Ramos (cell line): Measurements from ENCODE around the gene PPP1R1B.

Experiments
- in situ Hi-C: fragments of 300-500 bp; cut with MboI; formaldehyde crosslinking; loops from one replicate; pipeline ENCODE4 v1.14.3; 2022; ENCODE audit warnings: low sequenced_read_pairs; ENCODE audit not compliant: unreplicated experiment

The PPP1R1B gene

DNA sequence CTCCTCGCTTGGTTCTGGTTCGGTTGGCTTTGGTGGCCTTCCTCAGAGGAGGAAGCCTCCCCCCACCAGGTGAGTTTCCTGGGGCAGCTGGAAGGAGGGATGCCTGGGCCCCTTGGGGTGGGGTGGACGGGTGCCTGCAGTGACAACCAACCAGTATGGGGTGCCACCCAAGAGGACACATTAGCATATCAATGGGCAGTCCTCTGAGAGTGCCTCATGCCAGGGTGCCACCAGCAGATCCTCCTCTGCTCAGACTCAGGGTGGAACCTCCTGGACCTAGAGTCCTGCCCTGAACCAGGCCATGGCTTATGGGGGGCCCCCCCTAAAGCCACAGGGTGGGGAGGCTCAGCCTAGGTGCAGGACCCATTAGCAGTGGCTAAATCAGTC lies 2.7 kb downstream of the PPP1R1B start:
- in situ Hi-C loops, result no loop called here

DNA sequence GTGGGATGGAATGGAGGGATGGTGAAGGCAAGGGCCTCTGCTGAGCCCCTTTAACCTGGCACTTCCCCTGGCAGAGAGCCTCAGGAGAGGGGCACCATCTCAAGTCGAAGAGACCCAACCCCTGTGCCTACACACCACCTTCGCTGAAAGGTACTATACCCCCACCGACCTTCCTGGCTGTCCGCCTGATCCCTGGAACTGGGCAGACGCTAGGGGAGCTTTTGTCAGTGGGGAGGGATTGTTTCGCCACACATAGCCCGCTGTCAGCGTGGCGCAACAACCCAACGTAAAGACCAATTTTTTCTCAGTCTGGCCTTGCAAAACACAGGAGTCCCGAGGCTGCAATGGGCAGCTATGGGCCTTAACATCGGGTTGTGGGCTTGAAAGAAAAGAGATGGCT lies 3.1 kb downstream of the PPP1R1B start:
- in situ Hi-C loops, result no loop called here

DNA sequence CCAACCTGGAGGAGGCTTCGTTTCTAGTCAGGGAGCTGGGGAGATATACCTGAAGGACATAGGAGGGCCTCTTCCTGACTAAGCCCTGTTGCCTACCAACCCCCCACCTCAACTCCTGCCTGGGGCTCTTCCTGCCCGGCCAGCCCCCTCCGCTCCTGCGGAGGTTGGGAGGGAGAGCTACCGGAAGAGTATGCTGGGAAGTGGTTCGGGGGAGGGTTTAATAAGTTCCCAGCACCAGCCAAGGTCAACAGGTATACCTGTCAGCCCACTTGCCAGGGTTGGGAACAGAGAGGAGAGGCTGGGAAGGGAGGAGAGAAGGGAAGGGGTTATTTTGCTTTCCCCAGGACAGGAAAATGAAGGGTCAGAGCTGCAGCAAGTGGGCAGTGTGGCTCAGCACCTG lies 4.7 kb downstream of the PPP1R1B start:
- in situ Hi-C loops, result no loop called here

DNA sequence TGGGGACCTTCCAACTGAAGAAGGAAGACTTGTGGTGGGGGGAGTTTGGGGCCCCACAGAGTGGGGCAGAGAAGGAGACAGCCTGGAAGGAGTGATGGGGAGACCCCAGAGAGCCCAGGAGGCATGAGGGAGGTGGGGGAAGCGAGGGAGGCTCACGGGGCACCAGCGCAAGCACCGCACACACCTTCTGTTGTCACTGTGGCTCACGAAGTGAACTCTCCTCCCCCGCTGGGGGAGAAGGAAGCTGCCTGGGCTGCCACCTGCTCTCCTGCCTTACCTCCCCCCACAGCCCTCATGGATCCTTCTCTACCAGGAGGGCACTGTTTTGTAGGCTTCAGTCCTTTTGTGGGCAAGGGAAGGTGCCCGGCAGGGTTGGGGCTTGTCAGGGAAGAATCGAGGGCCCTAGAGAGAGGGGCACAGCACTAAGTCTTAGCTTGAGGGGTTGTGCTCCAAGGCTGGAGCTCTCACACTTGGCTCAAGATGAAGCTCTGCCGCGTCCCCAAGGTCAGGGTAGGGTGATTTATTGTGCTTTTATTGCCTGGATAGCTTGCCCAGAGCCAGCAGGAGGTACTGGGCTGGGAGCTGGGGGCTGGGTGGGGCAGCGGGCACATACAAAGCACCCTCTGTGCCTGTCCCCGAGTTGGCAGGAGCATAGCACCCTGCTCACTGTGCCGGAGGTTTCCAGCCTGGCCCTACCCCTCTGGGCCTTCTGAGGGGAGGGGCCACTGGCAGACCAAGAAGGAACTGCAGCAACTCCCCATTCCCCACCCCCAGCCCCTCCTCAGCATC lies 5.6 kb downstream of the PPP1R1B start:
- in situ Hi-C loops, result no loop called here

DNA sequence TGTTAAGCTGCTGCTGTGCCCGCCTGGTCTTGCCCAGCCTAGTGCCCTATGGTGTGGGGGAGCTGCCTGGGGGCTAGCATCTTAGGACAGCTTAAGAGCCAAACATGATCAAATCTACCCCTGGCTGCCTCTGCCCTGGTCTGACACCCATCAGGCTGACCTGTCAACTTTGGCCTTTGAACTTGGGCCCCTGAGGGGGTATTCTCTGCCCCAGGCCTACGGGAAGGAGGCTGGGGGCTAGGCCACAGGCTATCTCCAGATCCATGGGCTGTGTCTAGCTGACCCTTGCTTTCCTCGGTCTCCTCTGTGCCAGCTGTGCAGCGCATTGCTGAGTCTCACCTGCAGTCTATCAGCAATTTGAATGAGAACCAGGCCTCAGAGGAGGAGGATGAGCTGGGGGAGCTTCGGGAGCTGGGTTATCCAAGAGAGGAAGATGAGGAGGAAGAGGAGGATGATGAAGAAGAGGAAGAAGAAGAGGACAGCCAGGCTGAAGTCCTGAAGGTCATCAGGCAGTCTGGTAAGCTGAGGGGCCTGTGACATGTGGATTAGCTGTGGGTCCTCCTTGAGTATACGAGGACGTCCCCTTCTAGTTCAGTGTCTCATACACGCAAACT lies 6.9 kb downstream of the PPP1R1B start:
- in situ Hi-C loops, result no loop called here

DNA sequence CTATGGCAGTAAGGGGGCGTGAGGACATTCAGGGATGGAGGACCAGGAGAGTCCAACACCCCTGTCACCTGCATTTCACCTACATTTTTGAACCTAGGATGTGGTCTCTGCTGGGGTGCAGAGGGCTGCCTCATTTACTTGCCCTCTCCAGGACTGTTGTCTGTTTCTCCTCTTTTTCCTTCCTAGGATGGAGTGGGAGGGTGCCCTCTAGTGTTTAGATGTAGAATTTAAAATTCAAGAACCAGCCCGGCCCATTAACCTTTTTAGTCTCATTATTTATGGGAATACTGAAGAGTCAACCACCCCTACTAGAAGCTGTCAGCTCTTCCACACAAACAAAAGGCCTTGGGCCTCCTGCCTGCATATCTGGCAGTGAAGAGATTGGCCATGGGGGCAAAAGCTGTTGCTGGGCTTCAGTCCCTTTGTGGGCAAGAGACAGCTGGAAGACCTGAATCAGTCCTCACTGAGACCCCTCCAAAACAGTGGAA lies 7.7 kb downstream of the PPP1R1B start:
- in situ Hi-C loops, result no loop called here

DNA sequence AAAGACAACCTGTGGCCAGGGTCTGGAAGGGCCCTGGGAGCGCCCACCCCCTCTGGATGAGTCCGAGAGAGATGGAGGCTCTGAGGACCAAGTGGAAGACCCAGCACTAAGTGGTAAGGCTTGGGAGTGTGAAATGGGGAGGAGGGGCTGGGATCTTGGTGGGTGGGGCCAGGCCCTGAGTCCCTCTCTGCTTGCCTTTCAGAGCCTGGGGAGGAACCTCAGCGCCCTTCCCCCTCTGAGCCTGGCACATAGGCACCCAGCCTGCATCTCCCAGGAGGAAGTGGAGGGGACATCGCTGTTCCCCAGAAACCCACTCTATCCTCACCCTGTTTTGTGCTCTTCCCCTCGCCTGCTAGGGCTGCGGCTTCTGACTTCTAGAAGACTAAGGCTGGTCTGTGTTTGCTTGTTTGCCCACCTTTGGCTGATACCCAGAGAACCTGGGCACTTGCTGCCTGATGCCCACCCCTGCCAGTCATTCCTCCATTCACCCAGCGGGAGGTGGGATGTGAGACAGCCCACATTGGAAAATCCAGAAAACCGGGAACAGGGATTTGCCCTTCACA lies 8.9 kb downstream of the PPP1R1B start:
- in situ Hi-C loops, result no loop called here

DNA sequence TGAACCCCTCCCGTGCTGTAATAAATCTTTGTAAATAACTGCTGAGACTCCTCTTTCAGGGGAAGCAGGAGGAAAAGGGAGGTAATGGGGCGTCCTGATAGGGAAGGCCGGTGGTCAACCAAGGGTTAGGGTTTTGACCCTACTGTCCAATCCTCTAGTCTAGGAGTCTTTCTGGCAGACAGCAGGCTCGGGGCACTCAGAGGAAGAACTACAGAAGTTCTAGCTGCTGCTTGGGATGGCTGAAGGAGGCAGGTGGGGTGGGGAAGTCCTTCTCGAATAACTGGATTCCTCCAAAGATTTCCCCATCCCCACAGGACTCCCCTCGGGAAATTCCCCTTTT lies 9.8 kb downstream of the PPP1R1B start:
- in situ Hi-C loops, result no loop called here

DNA sequence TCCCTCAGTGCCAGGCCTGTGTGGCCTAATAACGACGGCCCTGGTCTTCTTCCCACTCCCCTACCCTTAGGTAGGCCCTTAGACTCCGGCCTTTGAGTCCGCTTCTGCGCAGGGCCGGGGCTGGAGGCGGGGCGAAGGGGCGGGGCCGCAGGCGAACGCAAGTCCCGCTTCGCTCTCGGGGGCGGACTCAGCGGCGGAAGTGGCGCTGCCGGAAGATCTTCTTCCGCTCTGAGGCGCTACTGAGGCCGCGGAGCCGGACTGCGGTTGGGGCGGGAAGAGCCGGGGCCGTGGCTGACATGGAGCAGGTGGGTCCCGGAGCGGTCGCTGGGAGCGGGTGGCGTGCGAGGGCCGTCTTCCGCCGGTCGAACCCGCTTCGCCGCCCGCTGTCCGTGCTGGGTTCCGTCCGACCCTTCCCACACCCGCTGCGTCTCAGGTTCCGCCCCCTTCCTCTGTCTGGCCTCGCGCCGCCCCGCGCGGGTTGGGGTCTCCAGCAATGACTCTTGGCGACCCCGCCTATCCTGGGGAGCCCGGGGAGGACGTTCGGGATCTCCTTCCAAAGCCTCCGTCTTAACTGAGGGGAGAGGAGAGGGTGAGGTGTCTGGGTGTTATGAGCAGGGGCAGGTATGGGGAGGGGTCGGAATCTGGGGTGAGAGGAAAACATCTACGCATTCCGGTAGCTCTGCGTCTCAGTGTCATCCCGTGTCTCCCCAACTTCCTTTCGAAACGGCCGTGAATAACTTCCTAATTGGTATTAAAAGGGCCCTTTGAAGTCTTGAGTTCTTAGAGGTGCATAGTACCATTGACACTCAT lies 10.4 kb downstream of the PPP1R1B start, which contains the start of gene STARD3:
Gene STARD3, plus strand, starts transcription at position 218 of the 810 bp plus-strand sequence. CDS start 16,388 bp downstream, outside the sequence.
- in situ Hi-C loops, result no loop called here

DNA sequence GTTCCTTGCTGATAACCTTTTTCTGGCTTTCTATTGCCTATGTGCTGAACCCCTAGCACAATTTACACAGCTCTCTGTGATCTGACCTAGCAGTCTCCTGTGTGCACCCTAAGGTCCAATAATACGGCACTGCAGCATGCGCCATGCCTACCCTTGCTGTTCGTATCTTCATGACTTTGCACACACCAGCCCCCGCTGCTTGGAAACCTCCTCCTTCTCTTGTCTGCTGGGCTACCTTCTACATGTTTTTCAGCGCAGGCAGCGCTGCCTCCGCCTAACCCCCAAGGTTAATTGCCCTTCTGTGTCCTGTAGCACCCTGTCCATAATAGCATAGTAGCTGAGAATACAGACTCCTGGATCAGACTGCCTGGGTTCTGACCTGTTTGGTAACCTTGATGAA lies 11.6 kb downstream of the PPP1R1B start:
- in situ Hi-C loops, result no loop called here

DNA sequence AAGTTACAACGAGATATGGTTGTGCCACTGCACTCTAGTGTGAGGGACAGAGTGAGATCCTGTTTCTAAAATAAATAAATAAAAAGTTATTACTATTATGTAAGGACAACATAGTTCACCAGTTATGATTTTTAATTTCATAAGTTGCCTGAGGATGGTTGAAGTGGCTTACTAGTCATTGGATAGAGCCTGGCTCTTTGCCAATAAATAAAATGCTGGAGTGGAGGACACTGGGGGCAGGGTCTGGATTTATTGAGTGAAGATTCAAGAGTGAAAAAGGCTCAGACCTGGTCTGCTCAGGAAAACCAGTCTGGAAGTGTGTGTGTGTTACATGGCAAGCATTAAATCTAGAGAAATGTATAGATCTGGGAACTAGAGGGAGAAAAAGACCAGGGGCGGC lies 12.3 kb downstream of the PPP1R1B start:
- in situ Hi-C loops, result no loop called here

DNA sequence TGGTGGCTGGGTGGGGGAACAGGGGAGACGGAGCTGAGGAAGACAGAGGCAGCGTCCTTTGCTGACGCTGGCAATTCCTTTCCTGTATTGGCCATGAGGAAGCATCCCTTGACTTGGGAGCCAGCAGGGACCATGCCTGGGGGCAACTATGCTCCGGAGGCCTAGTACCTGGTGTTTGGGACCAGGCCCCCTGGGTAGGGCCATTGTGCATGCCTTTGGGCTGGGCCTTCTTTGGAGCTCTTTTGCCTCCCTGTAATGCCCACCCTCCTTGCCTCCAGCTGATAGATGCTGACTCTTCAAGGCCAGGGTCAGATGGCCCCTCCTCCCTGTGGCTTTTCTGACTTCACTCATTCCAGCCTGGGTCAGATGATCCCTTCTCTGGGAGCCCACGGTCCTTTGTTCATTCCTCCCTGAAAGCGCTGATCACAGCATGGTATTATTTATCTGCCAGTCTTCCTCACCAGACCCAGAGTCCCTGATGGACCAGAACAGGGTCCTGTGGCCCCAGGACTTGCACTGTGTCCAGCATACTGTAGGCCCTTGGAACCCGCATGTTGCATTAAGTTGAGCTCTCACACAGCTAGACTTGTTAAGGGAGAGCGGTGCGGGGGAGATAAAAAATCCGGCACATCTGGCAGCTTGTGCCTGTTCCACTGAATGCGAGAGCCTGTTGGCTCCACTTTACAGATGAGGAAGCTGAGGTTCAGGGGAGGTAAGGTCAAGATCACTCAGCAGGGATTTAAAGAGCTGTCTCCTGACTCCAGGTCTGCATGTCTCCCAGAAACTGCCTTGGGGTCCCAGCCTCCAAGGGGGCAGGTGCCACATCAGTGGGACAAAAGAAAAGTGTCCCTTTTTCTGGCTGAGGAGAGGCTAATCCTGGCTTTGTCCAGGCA lies 13.1 kb downstream of the PPP1R1B start:
- in situ Hi-C loops, result no loop called here

DNA sequence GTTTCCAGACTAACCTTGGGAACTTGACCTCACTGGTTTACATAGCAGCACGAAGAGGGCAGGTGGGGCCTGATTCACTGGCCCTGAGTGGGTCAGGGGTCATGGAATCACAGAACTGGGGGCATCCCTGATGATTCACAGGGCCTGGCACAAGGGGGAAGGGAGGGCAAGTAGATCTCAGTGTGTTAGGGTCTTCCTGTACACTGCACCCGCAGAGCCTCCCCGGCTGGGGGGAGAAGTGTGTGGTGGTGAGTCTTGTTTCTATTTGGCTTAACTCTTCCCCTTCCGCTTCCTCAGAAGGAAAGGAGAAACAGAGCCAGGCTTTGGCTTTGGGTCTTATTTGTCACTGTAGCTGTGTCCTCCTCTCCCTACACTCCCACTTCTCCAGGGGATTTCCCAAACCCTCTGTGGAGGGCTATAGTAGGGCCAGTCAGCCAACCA lies 13.9 kb downstream of the PPP1R1B start:
- in situ Hi-C loops, result no loop called here

DNA sequence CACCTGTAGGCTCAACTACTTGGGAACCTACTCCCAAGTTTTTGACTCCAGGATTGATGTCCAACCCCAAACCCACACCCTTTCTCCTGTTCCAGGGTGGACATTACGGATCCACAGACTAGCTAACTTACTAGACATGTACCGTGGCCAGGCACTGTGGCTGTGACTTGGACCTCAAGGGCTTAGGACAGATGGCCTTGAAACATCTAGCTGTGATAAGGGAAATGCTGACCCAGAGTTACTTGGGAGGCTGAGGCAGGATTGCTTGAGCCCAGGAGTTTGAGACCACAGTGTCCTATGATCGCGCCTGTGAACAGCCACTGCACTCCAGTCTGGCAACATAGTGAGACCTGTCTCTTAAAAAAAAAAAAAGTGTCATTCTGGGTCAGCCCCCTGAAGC lies 14.3 kb downstream of the PPP1R1B start:
- in situ Hi-C loops, result no loop called here

DNA sequence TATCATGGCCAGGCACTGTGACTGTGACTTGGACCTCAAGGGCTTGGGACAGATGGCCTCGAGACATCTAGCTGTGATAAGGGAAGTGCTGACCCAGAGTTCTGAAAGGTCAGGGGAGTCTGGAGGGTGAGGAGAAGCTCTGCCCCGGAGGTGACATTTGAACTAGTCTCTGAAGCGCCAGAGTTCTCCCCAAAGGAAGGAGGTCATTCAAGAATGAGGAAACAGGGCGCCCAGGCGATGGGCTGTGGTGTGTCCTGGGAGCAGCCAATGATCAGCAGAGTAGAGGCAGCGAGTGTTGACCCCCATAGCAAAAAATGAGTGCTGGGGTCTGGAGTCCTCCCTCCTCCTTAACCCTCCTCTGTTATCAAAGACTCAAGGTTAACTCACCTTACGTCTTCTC lies 15.1 kb downstream of the PPP1R1B start:
- in situ Hi-C loops, result no loop called here

DNA sequence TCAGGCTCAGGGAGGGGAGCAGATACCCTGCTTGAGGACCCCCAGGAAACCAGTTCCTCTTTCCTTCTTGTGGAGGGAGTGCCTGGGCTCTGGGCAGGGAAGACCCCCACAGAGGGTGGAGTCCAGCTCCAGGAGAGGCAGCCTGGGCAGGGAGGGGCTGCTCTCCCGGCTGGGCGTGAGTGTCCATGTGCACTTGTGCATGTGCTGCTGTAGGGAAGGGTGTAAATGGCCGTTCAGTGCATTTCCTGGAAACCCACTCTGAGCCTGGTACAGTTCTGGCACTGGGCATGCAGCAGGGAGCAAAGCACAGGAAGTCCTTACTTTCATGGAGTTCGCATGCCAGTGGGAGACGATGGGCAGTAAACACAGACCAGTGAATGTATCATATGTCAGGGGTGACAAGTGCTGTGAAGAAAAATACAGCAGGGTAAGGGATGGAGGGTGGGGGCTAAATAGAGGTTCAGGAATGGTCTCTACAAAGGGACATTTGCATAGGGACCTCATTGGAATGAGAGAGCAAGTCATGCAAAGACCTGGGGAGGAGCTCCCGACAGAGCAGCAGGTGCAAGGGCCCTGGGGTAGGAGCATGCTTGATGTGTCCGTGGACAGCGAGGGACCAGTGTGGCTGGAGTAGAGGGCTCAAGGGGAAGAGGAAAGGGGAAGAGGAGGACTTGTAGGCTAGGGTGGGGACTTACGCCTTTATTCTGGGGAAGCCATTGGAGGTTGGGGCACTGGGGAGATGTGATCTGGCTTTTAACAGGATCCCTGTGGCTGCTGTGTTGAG lies 15.7 kb downstream of the PPP1R1B start:
- in situ Hi-C loops, result no loop called here

DNA sequence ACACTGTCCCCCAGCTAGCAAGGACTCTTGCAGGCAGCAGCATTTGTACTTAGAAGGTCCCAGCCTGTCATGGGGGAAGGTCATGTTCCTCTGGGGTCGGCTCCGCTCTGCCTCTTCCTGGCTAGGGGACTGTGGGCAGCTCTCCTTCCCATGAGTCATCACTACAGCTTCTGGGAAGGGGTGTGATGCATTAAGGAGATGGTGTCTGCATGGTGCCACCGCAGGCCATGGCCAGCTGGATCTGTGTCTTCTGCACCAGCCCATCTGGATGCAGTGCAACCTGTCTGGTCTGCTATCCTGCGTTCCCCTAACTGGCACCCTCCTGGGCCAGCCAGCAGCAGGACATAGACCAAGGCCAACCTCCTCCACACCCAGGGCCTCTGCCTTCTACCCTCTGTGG lies 16.5 kb downstream of the PPP1R1B start:
- in situ Hi-C loops, result no loop called here

DNA sequence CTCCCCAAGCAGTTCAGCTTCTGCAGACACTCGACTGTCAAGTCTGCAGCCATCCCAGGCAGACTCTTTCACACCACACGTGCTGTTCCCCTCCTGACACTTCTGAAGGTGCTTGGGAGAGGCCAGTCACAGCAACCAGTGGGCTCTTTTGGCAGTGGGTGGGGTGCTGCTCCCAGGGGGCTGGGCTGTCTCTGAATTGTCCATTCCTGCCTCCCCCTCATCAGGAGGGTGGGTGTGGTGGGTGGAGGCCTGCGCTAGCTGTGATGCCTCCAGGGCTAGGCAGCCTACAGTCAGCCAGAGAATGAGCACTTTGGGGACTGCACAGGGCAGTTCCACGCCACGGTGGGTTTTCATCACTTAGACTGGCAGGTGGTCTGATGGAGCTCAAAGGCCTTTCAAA lies 20.5 kb downstream of the PPP1R1B start:
- in situ Hi-C loops, result no loop called here
